IPS-20b (cell line): Measurements from ENCODE around the gene MTOR.

ENCODE experiments used
- H3K27ac ChIP-seq: one replicate; pipeline ENCODE4 v1.5.1; 2013; ENCODE audit warnings: low read length
- H3K27me3 ChIP-seq: 2 replicates; pipeline ENCODE4 v1.6.1; 2013; ENCODE audit warnings: mild to moderate bottlenecking, low read length, inconsistent platforms; ENCODE audit not compliant: insufficient read depth
- H3K36me3 ChIP-seq: 2 replicates; pipeline ENCODE4 v1.6.1; 2013; ENCODE audit warnings: low read depth, mild to moderate bottlenecking, inconsistent platforms, low read length, moderate library complexity; ENCODE audit not compliant: insufficient read depth
- H3K4me1 ChIP-seq: 2 replicates; pipeline ENCODE4 v1.6.1; 2013; ENCODE audit warnings: mild to moderate bottlenecking, control low read depth, inconsistent platforms, low read length, moderate library complexity; ENCODE audit not compliant: insufficient read depth
- H3K4me3 ChIP-seq: 2 replicates; pipeline ENCODE4 v1.5.1; 2013; ENCODE audit warnings: mild to moderate bottlenecking, low read length, inconsistent platforms
- H3K9ac ChIP-seq: 2 replicates; pipeline ENCODE4 v1.6.1; 2013; ENCODE audit warnings: low read depth, mild to moderate bottlenecking, inconsistent platforms, low read length, moderate library complexity
- H3K9me3 ChIP-seq: 2 replicates; pipeline ENCODE4 v1.6.1; 2013; ENCODE audit warnings: mild to moderate bottlenecking, low read depth, low read length, inconsistent platforms; ENCODE audit not compliant: insufficient read depth

The MTOR gene

GRCh38 chr1:11138952-11139351 is 123.4 kb downstream of the MTOR start:
- Histone ChIP-seq H3K9me3 (no peaks in the 10 kb centered on the region), H3K4me3 (no peak overlapping the region), H3K9ac (no peak overlapping the region), H3K27ac (no peak overlapping the region), H3K36me3 (peaks cover 61% of the 10 kb centered on the region), H3K4me1 (no peaks in the 10 kb centered on the region), H3K27me3 (no peaks in the 10 kb centered on the region)

- no peaks in the 10 kb centered on the region for H3K9me3 ChIP-seq
- H3K9ac ChIP-seq, result no peak overlapping the region
- H3K4me3 ChIP-seq, result no peak overlapping the region
- peaks cover 61% of the 10 kb centered on the region for H3K36me3 ChIP-seq
- no peaks in the 10 kb centered on the region for H3K27me3 ChIP-seq
- no peaks in the 10 kb centered on the region for H3K4me1 ChIP-seq
- H3K27ac ChIP-seq, result no peak overlapping the region
These were observed 124.3 kb downstream of the MTOR start for GRCh38 chr1:11138029-11138428.

GRCh38 chr1:11134898-11135266 is 127.5 kb downstream of the MTOR start:
- Histone ChIP-seq H3K9me3 (no peaks in the 10 kb centered on the region), H3K36me3 (peaks cover 81% of the 10 kb centered on the region), H3K27me3 (no peaks in the 10 kb centered on the region), H3K4me1 (no peaks in the 10 kb centered on the region), H3K27ac (no peak overlapping the region), H3K9ac (no peak overlapping the region), H3K4me3 (no peak overlapping the region)

- Histone ChIP-seq H3K9ac (no peak overlapping the region), H3K27me3 (no peaks in the 10 kb centered on the region), H3K4me3 (no peak overlapping the region), H3K27ac (no peak overlapping the region), H3K9me3 (no peaks in the 10 kb centered on the region), H3K36me3 (peaks cover 82% of the 10 kb centered on the region), H3K4me1 (no peaks in the 10 kb centered on the region)
These were observed 128.0 kb downstream of the MTOR start for GRCh38 chr1:11134251-11134897.

GRCh38 chr1:11132563-11133293 is 129.6 kb downstream of the MTOR start:
- Histone ChIP-seq H3K9me3 (no peaks in the 10 kb centered on the region), H3K9ac (no peak overlapping the region), H3K27me3 (no peaks in the 10 kb centered on the region), H3K4me3 (no peak overlapping the region), H3K27ac (no peak overlapping the region), H3K36me3 (peaks cover 82% of the 10 kb centered on the region), H3K4me1 (no peaks in the 10 kb centered on the region)

GRCh38 chr1:11131816-11132215 is 130.5 kb downstream of the MTOR start:
- Histone ChIP-seq H3K9ac (no peak overlapping the region), H3K27me3 (no peaks in the 10 kb centered on the region), H3K27ac (no peak overlapping the region), H3K4me3 (no peak overlapping the region), H3K36me3 (peaks cover 83% of the 10 kb centered on the region), H3K4me1 (no peaks in the 10 kb centered on the region), H3K9me3 (no peaks in the 10 kb centered on the region)

- H3K4me1 ChIP-seq, result no peaks in the 10 kb centered on the region
- no peak overlapping the region for H3K27ac ChIP-seq
- no peaks in the 10 kb centered on the region for H3K9me3 ChIP-seq
- H3K4me3 ChIP-seq, result no peak overlapping the region
- H3K36me3 ChIP-seq, result peaks cover 94% of the 10 kb centered on the region
- no peaks in the 10 kb centered on the region for H3K27me3 ChIP-seq
- H3K9ac ChIP-seq, result no peak overlapping the region
These were observed 131.9 kb downstream of the MTOR start for GRCh38 chr1:11130406-11130805.

GRCh38 chr1:11129649-11130390 is 132.5 kb downstream of the MTOR start:
- no peaks in the 10 kb centered on the region for H3K9me3 ChIP-seq
- H3K9ac ChIP-seq, result no peak overlapping the region
- no peaks in the 10 kb centered on the region for H3K27me3 ChIP-seq
- no peak overlapping the region for H3K27ac ChIP-seq
- H3K4me1 ChIP-seq, result no peaks in the 10 kb centered on the region
- peaks cover 98% of the 10 kb centered on the region for H3K36me3 ChIP-seq
- H3K4me3 ChIP-seq, result no peak overlapping the region

GRCh38 chr1:11126569-11126968 is 135.8 kb downstream of the MTOR start:
- Histone ChIP-seq H3K27me3 (no peaks in the 10 kb centered on the region), H3K4me3 (no peak overlapping the region), H3K9me3 (no peaks in the 10 kb centered on the region), H3K36me3 (peaks cover 90% of the 10 kb centered on the region), H3K9ac (no peak overlapping the region), H3K4me1 (no peaks in the 10 kb centered on the region), H3K27ac (no peak overlapping the region)

GRCh38 chr1:11125931-11126330 is 136.4 kb downstream of the MTOR start:
- no peaks in the 10 kb centered on the region for H3K9me3 ChIP-seq
- no peaks in the 10 kb centered on the region for H3K27me3 ChIP-seq
- H3K9ac ChIP-seq, result no peak overlapping the region
- no peaks in the 10 kb centered on the region for H3K4me1 ChIP-seq
- H3K4me3 ChIP-seq, result no peak overlapping the region
- H3K27ac ChIP-seq, result no peak overlapping the region
- peaks cover 92% of the 10 kb centered on the region for H3K36me3 ChIP-seq

GRCh38 chr1:11124965-11125364 is 137.4 kb downstream of the MTOR start:
- peaks cover 87% of the 10 kb centered on the region for H3K36me3 ChIP-seq
- no peaks in the 10 kb centered on the region for H3K9me3 ChIP-seq
- H3K27ac ChIP-seq, result no peak overlapping the region
- no peak overlapping the region for H3K4me3 ChIP-seq
- H3K27me3 ChIP-seq, result no peaks in the 10 kb centered on the region
- no peak overlapping the region for H3K9ac ChIP-seq
- H3K4me1 ChIP-seq, result no peaks in the 10 kb centered on the region

GRCh38 chr1:11116318-11116717 is 146.0 kb downstream of the MTOR start:
- peaks cover 85% of the 10 kb centered on the region for H3K36me3 ChIP-seq
- H3K9me3 ChIP-seq, result no peaks in the 10 kb centered on the region
- H3K9ac ChIP-seq, result no peak overlapping the region
- H3K27me3 ChIP-seq, result no peaks in the 10 kb centered on the region
- no peak overlapping the region for H3K4me3 ChIP-seq
- no peak overlapping the region for H3K27ac ChIP-seq
- H3K4me1 ChIP-seq, result no peaks in the 10 kb centered on the region
